ENCODE measurements around the gene SCFD2.
"Not testable (repeated sequence)": the region's sequence is repeated elsewhere in the genome, so short reads cannot be mapped to it uniquely, and the experiment has no call there.

SCFD2 gene

GRCh38 chr4:53011259-53011905 lies 354.5 kb downstream of the SCFD2 start:
- DNase-seq (ENCODE audit: low read depth), result no peak

DNA sequence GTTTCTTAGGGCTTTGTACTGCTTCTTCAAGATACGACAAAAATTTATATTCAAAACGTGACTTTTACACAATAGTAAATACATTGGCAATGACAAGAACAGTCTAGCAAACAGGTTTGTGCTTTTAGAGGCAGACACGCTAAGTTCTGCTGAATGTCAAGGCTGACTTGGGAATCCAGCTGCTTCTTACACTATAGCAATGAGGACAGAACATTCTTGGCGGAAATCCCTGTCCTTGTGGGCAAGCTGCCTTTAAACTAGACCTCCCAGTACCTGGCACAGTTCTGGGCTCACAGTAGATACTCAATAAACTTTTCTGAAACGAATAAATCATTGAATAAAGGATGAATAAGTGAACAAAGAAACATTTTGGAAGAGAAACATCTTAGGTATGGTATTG lies 355.5 kb downstream of the SCFD2 start:
- DNase-seq (ENCODE audit: low read depth), result no peak

- DNase-seq (ENCODE audit: low read depth), result no peak
Measured at GRCh38 chr4:53009824-53010223, 356.0 kb downstream of the SCFD2 start.

- no peak for DNase-seq (ENCODE audit: low read depth)
Measured at GRCh38 chr4:53007024-53007423, 358.8 kb downstream of the SCFD2 start.

- no peak for DNase-seq (ENCODE audit: low read depth)
Measured at GRCh38 chr4:53005808-53006207, 360.1 kb downstream of the SCFD2 start.

DNA sequence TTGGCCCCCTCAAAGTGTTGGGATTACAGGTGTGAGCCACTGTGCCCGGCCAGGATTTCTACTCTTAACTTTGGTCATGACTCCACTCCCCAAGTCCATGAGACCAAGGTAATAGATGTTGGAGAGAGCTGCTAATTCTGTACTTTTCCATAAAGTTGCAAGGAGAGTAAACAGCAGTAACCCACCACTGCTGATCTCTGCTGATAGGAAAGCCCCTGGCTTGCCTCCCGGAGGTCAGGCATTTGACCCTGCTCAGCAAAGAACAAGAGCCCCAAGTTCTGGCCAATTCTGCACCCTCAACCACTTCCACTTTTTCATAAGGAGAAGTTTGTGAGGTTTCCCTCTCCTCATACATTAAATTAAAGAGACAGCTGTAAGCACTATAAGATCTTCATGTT lies 360.7 kb downstream of the SCFD2 start:
- no peak for DNase-seq (ENCODE audit: low read depth)

DNA sequence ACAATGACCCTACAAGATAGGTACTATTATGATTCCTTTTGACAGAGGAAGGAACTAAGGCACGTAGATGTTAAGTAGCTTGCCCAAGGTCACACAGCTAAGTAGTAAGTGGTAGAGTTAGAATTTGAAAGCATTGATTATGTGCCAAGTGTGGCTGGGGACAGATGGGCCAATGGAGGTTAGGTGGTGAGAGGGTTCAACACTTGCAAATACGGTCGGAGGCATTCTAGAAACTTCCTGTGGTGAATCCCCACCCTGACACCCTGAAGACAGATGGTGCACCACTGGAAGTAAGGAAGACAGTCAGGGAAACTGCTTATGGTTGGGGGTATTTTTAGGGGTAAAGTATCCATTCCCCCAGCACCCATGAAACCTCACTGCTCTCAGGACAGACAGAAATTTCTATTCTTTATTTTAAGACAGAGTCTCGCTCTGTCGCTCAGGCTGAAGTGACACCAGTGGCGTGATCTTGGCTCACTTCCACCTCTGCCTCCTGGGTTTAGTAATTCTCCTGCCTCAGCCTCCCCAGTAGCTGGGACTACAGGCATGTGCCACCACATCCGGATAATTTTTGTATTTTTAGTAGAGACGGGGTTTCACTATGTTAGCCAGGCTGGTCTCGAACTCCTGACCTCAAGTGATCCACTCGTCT lies 361.2 kb downstream of the SCFD2 start:
- DNase-seq (ENCODE audit: low read depth), result no peak

GRCh38 chr4:53003959-53004358 lies 361.9 kb downstream of the SCFD2 start:
- no peak for DNase-seq (ENCODE audit: low read depth)

GRCh38 chr4:53000560-53000959 lies 365.3 kb downstream of the SCFD2 start:
- DNase-seq (ENCODE audit: low read depth), result no peak

- DNase-seq (ENCODE audit: low read depth), result no peak
Measured at GRCh38 chr4:52999626-53000025, 366.2 kb downstream of the SCFD2 start.

DNA sequence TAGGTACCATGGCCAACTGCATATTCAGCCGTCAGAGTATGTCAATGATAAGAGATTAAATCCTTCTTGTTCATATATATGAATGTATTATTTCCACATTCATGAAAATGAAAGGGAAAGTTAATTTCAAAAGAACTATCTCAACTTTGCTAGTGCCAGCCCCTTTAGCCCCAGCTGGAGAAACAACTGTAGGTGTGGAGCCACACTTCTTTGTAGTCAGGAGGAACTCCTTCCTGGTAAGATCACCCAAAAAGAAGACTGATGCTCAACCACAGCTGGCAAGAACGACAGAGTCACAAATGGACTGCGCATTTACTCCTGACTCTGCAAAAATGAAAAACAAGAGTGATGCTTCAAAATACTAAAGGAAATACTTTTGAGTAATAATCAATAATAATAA lies 367.4 kb downstream of the SCFD2 start:
- DNase-seq (ENCODE audit: low read depth), result no peak

GRCh38 chr4:52997132-52997416 lies 368.8 kb downstream of the SCFD2 start:
- DNase-seq (ENCODE audit: low read depth), result no peak

GRCh38 chr4:52996261-52997131 lies 369.4 kb downstream of the SCFD2 start:
- peak; percentile 51 for DNase-seq (ENCODE audit: low read depth)

DNA sequence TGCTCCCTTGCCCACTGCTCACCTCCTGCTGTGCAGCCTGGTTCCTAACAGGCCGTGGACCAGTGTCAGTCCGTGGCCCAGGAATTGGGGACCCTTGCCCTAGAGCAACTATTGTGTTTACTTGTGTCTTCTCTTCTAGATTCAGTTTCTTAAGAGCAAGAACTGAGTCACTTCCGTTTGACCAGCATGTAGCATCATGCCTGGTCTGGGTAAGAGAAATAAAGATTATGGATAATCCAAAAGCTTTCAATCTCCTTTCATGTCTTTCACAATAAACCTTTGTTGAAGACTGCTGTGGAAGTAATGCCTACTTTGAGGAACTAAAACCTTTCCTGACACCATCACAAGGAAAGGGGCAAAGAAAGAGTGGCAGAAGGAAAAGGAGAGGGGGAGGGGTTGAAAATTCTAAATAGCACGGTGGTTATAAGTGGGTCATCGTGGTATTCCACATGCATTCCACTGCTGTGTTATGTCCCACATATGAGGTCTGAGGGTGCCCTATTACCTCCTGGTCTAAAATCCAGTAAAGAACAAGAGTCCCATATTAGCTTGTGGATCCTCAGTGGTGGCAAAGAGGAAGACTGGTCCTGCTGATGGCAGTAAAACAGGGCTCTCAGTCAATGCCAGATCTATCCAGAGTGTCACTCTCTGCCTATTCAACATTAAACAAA lies 370.4 kb downstream of the SCFD2 start:
- DNase-seq (ENCODE audit: low read depth), result no peak

GRCh38 chr4:52994567-52994966 lies 371.3 kb downstream of the SCFD2 start:
- no peak for DNase-seq (ENCODE audit: low read depth)

DNA sequence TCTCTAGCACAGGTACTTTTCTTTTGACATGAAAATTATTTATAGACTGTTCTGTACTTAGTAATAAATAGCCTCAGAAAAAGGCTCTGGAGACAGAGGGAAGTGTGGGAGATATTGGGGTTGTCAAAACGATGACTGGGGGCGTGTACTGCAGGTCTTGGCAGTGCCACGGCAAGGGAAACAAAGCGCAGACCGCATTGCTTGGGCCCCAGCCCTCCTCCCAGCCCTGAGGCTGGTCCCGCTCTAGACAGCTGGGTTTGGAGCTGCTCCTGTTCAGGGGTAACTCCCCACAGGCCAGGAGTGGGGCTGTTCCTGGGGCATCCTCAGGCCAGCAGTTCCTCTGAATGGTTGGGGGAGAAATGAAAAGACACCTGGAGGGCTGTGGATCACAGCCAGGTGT lies 372.1 kb downstream of the SCFD2 start:
- no peak for DNase-seq (ENCODE audit: low read depth)

DNA sequence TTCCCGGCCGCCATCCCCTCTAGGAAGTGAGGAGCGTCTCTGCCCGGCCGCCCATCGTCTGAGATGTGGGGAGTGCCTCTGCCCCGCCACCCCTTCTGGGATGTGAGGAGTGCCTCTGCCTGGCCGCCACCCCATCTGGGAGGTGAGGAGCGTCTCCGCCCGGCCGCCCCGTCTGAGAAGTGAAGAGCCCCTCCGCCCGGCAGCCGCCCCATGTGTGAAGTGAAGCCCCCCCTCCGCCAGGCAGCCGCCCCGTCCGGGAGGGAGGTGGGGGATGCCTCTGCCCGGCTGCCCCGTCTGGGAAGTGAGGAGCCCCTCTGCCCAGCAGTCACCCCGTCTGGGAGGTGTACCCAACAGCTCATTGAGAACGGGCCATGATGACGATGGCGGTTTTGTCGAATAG lies 373.3 kb downstream of the SCFD2 start:
- not testable (repeated sequence) for DNase-seq (ENCODE audit: low read depth)

- DNase-seq (ENCODE audit: low read depth), result no peak
Measured at GRCh38 chr4:52991472-52991871, 374.4 kb downstream of the SCFD2 start.

GRCh38 chr4:52990706-52991105 lies 375.2 kb downstream of the SCFD2 start:
- DNase-seq (ENCODE audit: low read depth), result no peak

GRCh38 chr4:52989865-52990264 lies 376.0 kb downstream of the SCFD2 start:
- no peak for DNase-seq (ENCODE audit: low read depth)

DNA sequence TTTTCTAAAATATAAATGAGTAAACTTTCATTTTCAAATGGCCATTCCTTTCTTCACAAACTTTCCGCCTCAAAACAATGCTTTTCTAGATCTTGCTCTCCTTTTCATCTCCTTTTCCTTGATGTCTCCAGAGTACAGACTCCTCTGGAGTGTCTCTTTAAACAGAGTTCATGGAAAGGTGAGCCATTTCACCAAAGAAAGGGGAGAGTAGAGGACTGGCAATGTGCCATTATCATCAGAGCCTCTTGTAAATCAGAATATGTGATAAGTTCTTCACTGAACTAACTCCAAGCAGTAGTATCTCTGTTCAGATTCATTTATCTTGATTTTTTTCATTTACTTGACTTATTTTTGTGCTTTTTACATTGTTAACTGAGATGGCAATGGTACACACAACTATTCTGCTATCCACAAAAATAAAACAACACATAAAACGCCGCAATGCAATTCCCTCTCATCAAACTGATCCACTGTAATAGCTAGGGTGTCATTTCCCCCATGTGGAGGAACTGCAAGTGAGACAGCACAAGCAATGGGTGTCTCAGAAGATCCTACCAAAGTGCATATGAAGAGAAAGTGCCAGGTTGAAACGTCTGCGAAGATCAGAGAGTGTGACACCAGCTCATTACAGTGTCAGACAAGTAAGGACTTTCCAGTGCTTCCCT lies 378.3 kb downstream of the SCFD2 start:
- DNase-seq (ENCODE audit: low read depth), result no peak

DNA sequence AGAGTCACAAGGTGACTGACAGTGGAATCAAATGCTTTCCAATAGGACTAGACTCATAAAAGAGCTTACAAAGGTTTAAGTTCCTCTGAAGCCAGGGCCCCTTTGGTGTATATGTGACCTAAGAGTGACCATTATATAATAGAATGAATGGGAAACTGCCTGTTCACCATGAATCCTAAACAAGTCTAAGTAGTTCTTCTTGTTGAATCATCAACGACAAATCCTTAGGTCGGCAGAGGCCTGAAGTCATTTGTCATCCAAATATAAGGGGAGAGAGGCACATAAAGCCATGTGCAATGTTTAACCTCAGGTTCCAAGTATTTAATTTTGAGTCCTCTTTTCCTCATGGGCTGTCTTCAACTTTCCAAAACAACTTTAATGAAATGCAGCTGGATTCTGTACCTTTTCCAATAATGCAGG lies 381.4 kb downstream of the SCFD2 start:
- no peak for DNase-seq (ENCODE audit: low read depth)

Measured in CMK (cell line).